Stimulated activated naive CD8-positive, alpha-beta T cell treated with anti-CD3 and anti-CD28 coated beads, Interleukin-15, Interleukin-2, amounts not matched to agents 100 ng/mL and 50 ng/mL, for 24 hours (primary cell): ENCODE measurements around the gene TMEM139.

ENCODE experiments used
- H3K27ac Mint-ChIP-seq: one replicate; pipeline ENCODE4 v1.8.0; 2021; ENCODE audit warnings: mild to moderate bottlenecking, mixed read lengths
- H3K27me3 Mint-ChIP-seq: one replicate; pipeline ENCODE4 v1.8.0; 2021; ENCODE audit warnings: mixed read lengths
- H3K36me3 Mint-ChIP-seq: one replicate; pipeline ENCODE4 v1.8.0; 2021; ENCODE audit warnings: low read depth, mixed read lengths
- H3K4me1 Mint-ChIP-seq: one replicate; pipeline ENCODE4 v1.8.0; 2021; ENCODE audit warnings: low read depth, mixed read lengths
- H3K4me3 Mint-ChIP-seq: one replicate; pipeline ENCODE4 v1.8.0; 2021; ENCODE audit warnings: mild to moderate bottlenecking, mixed read lengths
- H3K9me3 Mint-ChIP-seq: one replicate; pipeline ENCODE4 v1.8.0; 2021; ENCODE audit warnings: mixed read lengths

Gene TMEM139

DNA sequence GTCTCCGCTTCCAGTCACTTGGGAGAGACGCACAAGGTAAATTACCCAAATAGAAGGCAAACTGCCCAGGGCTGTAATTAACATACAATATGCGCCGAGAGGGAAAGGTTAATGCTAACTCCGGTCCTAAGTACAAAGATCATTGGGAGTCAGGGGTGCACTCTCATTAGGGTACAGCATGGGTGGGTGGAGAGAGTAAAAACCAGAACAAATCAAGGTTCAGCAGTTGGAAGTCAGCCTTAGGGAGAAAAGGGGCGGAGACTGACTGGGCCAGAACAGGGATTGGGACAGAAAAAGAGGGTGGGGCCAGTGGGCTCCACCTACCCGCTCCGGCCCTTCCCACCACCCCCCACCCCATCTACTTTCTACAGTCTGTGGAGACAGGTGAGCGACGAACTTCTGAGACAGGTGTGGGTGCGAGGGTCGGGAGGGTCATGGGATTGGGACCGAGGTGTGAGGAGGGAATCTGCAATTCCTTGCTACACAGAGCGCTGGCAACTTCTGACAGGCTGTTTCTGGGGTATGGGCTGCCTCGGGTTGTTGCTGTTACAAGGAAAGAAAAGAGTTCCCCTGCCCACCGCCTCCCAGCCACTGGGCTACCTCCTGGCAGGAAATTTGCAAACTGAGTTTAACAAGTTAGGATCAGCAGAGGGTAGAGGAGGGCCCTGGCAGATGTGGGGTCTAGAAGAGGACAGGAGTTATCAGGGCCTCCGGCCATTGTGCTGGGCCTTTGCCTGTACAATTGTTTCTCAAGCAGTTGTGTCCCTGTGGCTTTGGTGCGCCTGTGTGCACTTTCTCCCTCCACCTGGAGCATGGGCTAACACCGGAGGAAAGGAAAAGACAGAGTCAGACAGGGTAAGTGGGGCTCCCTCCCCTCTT is at the start of gene TMEM139:
Gene TMEM139, plus strand, starts transcription at position 368 of the 879 bp plus-strand sequence. CDS start 1,000 bp downstream, outside the sequence.
- H3K4me3 Mint-ChIP-seq: no peak within 1 kb of the TSS
- no peaks in the 10 kb centered on the region for H3K27me3 Mint-ChIP-seq
- H3K9me3 Mint-ChIP-seq: no peaks in the 10 kb centered on the region
- peaks cover 53% of the 10 kb centered on the region for H3K4me1 Mint-ChIP-seq
- H3K36me3 Mint-ChIP-seq: peaks cover 18% of the 10 kb centered on the region
- no peak within 1 kb of the TSS for H3K27ac Mint-ChIP-seq

DNA sequence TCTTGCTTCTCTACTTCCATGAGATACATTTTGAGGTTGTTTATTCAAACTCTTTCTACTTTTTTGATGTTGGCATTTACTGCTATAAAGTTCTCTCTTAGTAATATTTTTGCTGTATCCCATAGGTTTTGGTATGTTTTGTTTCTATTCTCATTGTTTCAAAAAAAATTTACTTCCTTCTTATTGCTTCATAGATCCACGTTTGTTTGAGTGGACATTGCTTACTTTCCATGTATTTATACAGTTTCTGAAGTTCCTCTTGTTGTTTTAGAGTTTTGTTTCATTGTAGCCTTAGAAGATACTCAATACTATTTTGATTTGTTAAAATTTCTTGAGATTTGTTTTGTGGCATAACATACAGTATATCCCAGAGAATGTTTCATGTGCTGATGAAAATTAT is 49.2 kb upstream of the TMEM139 start:
- Mint-ChIP-seq H3K27me3 (peaks cover 7% of the 10 kb centered on the region), H3K4me1 (peaks cover 1% of the 10 kb centered on the region), H3K27ac (no peak overlapping the region), H3K4me3 (no peak overlapping the region), H3K9me3 (peaks cover 11% of the 10 kb centered on the region), H3K36me3 (peaks cover 7% of the 10 kb centered on the region)

DNA sequence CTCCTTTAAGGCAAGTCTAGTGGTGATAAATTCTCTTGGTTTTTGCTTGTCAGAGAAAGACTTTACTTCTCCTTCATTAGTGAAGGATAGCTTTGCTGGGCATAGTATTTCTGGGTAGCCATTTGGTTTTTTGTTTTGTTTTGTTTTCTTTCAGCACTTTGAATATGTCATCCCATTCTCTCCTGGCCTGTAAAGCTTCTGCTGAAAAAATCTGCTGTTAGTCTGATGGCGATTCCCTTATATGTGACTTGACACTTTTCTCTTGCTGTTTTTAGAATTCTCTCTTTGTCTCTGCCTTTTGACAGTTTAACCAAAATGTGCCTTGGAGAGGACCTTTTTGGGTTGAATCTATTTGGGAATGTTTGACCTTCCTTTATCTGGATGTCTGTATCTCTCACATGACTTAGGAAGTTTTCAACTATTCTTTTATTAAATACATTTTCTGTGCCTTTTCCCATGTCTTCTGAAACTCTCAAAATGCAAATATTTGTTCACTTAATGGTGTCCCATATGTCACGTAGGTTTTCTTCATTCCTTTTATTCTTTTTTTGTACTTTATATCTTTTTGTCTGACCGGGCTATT is 48.3 kb upstream of the TMEM139 start:
- H3K27me3 Mint-ChIP-seq: peaks cover 7% of the 10 kb centered on the region
- no peak overlapping the region for H3K4me3 Mint-ChIP-seq
- H3K4me1 Mint-ChIP-seq: peaks cover 7% of the 10 kb centered on the region
- H3K36me3 Mint-ChIP-seq: peaks cover 7% of the 10 kb centered on the region
- H3K9me3 Mint-ChIP-seq: peaks cover 11% of the 10 kb centered on the region
- H3K27ac Mint-ChIP-seq: no peak overlapping the region

DNA sequence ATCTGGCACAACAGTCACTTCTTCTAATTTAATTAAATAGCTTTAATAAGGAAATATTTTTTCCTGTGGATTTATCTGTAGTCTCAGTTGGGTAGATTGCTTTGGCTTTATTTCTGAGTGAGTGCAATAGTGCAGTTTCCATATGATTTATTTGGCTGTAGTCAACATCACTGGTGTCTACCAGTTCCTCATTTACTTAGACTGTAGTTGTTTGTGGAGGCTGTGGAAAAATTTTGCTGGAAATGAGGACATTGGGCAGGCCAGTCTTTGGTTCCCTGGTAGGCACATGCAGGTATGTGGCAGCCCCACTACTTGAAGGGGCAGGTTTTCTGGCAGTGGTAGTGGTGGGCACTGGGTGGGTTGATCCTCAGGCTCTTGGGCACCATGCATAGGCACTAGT is 47.4 kb upstream of the TMEM139 start:
- Mint-ChIP-seq H3K9me3 (peaks cover 11% of the 10 kb centered on the region), H3K4me3 (no peak overlapping the region), H3K27me3 (peaks cover 7% of the 10 kb centered on the region), H3K27ac (no peak overlapping the region), H3K36me3 (peaks cover 7% of the 10 kb centered on the region), H3K4me1 (peaks cover 7% of the 10 kb centered on the region)

DNA sequence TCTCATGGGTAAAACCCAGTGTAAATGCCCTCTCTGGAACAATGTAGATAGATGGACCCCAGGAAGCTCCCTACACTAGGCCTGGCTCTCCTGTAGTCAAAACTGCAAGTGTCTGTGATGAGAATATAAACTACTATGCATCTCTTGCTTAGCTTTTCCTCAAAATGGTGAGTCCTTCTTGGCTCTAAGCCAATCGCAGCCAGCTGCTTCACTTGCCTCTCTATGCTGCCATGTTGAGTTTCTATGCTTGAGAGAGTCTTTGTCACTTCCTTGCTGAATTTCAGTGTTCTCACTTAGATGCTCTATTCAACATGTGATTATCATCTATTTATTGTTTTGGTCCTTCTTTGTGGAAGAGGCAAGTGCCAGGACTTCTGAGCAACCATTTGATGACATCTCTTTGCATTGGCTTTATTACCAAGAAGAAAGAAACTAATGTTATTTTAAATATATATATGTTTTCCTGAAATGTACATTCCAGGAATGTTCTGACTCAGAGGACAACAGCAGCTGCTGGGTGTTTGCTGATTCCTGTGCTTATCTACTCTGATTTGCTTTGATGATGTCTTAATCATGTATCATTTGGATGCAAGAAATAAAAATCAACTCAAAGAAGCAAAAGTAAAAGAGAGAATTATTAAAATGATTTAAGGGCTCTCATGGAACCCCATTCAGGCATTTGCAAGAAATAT is 46.3 kb upstream of the TMEM139 start:
- Mint-ChIP-seq H3K36me3 (peaks cover 7% of the 10 kb centered on the region), H3K4me3 (no peak overlapping the region), H3K9me3 (peaks cover 11% of the 10 kb centered on the region), H3K27ac (no peak overlapping the region), H3K4me1 (peaks cover 7% of the 10 kb centered on the region), H3K27me3 (peaks cover 7% of the 10 kb centered on the region)

DNA sequence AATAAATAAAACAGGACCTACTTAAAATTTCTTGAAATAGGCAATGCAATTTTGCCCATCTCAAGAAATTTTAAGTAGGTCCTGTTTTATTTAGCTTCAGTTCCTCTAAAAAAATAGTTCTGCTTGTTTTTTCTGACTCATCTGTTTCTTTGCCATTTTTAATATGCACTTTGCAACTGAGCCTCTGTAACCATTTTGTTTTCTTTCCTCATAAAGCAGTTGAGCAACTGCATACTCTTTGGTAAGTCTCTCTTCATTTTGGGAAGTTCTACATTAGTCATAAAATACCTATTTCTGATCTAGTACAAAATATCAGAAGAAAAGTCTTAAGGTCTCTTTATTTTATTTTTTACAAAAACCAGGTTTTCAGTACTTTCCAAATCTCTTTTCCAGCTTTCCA is 44.9 kb upstream of the TMEM139 start:
- H3K36me3 Mint-ChIP-seq: peaks cover 7% of the 10 kb centered on the region
- no peak overlapping the region for H3K27ac Mint-ChIP-seq
- H3K4me3 Mint-ChIP-seq: no peak overlapping the region
- H3K27me3 Mint-ChIP-seq: peaks cover 7% of the 10 kb centered on the region
- H3K4me1 Mint-ChIP-seq: peaks cover 21% of the 10 kb centered on the region
- peaks cover 11% of the 10 kb centered on the region for H3K9me3 Mint-ChIP-seq

DNA sequence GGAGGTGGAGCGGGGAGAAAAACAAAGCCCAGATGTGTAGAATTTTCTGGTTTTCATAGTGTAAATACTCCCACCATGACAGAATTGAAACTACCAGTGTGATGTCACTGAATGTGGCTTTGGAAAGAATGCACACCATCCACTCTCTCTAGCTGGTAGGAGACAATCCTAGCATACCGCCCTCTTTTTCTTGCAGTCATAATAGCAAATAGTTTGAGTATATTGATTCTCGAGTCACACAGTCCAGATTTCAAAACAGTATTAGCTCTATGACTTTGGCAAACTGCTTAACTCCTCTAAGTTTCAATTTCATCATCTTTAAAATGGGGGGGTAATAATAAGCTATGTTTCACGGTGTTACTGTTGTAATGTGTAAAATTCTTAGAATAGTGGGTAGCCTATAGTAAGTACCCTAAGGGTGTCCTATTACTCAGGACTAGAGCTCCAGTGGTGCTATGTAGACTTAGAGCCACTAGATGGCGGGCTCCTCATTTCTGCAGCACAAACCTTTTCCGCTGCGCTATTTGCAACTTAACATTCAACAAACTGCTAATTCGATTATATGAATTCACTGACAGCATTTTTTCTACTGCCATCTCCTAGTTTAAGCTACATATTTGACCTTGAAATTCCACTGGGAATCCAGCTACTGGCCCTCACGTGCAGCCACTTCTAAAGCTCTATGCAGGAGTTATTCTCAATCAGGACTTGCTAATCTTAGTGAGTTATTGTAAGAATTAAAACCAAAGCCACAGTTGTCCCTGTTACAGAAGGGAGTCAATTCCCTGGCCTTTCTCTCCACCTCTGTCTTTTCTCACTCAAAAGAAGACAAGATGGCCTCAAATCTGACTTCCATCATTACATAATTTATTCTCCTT is 44.2 kb upstream of the TMEM139 start:
- Mint-ChIP-seq H3K9me3 (peaks cover 11% of the 10 kb centered on the region), H3K27me3 (peaks cover 3% of the 10 kb centered on the region), H3K27ac (no peak overlapping the region), H3K36me3 (peaks cover 7% of the 10 kb centered on the region), H3K4me1 (peaks cover 28% of the 10 kb centered on the region), H3K4me3 (no peak overlapping the region)

DNA sequence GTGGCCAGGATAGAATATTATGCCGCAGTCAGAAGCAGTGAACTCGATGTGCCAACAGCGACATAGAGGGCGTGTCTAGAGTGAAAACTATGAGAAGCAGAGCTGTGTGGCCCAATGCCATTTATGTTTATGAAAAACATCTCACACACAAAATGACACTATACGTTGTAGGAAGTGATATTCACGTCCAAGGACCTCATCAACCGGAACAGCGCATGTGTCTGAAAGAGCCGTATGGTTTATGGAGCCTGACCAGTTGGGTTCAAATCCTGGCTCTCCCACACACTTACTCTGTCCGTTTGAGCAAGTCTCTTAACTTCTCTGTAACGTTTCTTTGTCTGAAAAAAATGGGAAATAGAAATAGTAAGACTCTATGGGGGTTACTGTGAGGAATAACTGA is 42.5 kb upstream of the TMEM139 start:
- Mint-ChIP-seq H3K27me3 (no peaks in the 10 kb centered on the region), H3K27ac (no peak overlapping the region), H3K4me3 (no peak overlapping the region), H3K9me3 (peaks cover 2% of the 10 kb centered on the region), H3K36me3 (no peaks in the 10 kb centered on the region), H3K4me1 (peaks cover 46% of the 10 kb centered on the region)

DNA sequence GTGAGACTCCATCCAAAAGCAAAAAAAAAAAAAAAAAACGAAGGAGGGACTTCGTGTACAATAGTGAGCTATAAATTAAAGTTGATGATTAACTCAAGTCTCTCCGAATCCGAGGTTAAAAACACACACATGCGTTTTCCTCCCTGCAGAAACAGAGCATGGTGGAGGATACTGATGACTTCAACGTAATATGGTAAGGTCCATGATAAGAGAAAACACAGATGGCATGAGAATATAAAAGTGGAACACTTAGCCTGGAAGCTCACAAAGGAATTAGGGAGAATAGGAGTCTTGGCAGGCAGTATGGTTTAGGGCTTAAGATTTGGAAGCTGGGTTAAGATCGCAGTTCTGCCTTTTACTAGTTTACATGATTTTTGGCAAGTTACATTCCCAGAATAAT is 41.6 kb upstream of the TMEM139 start:
- Mint-ChIP-seq H3K27ac (no peak overlapping the region), H3K36me3 (no peaks in the 10 kb centered on the region), H3K4me1 (peaks cover 49% of the 10 kb centered on the region), H3K9me3 (no peaks in the 10 kb centered on the region), H3K4me3 (no peak overlapping the region), H3K27me3 (no peaks in the 10 kb centered on the region)

DNA sequence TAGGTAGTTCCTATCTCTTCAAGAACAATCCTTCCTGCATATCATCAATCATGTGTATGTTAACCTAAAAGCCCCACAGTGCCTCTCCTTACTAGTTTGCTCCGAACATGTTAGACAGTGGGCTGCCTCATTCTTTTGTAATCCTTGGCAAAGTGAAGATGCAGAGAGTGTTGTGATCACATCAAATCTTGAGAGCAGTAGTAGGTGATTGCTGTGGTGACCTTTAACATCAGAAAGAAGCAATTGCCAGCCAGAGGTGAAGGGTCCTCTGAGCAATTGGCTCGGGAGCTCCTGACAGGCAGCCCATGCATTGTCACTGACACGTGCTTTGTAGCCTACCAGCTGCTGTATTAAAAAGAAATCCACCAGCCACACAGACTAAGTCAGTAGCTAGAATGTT is 41.1 kb upstream of the TMEM139 start:
- peaks cover 52% of the 10 kb centered on the region for H3K4me1 Mint-ChIP-seq
- H3K9me3 Mint-ChIP-seq: no peaks in the 10 kb centered on the region
- H3K27ac Mint-ChIP-seq: no peak overlapping the region
- H3K36me3 Mint-ChIP-seq: no peaks in the 10 kb centered on the region
- H3K27me3 Mint-ChIP-seq: no peaks in the 10 kb centered on the region
- H3K4me3 Mint-ChIP-seq: no peak overlapping the region

DNA sequence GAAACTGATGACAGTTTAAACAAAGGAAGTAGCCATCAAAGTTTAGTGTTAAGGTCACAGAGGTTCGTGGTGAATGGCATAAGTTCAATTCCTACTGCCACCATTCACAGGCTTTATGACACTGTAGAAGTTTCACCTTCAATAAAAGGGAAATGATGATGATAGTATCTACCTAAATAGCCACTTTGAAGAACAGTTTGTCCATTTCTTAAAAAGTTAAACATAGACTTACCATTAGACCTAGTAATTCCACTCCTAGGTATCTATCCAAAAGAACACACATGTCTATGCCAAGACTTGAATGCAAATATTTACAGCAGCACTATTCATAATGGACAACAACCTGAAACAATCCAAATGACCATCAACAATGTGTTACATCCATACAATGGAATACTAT is 40.4 kb upstream of the TMEM139 start:
- Mint-ChIP-seq H3K4me3 (no peak overlapping the region), H3K36me3 (no peaks in the 10 kb centered on the region), H3K27me3 (no peaks in the 10 kb centered on the region), H3K4me1 (peaks cover 56% of the 10 kb centered on the region), H3K9me3 (no peaks in the 10 kb centered on the region), H3K27ac (no peak overlapping the region)

DNA sequence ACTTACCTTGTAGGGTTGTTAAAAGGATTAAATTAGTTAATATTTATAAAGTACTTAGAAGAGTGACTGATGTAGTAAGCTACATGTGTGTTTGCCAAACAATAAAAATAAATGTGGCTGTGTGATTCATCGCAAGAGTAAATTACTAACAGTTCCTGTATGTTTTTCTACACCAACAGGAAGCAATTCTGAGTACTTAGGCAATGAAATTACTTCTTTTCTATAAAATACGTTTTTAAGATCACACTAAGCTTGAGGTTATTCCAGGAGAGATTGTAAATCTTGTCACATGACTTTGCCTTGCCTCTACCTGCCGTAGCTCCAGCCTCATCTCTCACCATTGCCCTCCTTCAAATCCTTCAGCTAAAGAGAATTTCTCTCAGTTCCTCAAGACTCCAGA is 39.6 kb upstream of the TMEM139 start:
- no peaks in the 10 kb centered on the region for H3K36me3 Mint-ChIP-seq
- H3K9me3 Mint-ChIP-seq: peaks cover 6% of the 10 kb centered on the region
- no peaks in the 10 kb centered on the region for H3K27me3 Mint-ChIP-seq
- H3K4me1 Mint-ChIP-seq: peaks cover 64% of the 10 kb centered on the region
- H3K27ac Mint-ChIP-seq: peak overlapping the region; percentile 29
- H3K4me3 Mint-ChIP-seq: no peak overlapping the region

DNA sequence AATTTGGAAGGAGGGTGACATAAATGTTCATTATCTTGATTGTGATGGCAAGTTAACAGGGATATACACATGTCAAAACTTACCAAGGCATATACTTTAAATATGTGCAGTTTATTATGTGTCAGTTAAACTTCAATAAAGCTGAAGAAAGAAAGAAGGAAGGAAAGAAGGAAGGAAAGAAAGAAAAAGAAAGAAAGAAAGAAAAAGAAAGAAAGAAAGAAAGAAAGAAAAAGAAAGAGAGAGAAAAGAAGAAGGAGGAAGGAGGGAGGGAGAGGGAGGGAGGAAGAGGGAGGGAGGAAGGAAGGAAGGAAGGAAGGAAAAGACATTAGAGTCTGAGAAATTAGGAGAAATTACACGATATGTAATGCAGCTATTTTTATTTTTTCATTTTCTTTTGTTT is 37.4 kb upstream of the TMEM139 start:
- Mint-ChIP-seq H3K4me1 (peaks cover 79% of the 10 kb centered on the region), H3K27me3 (no peaks in the 10 kb centered on the region), H3K27ac (no peak overlapping the region), H3K9me3 (peaks cover 6% of the 10 kb centered on the region), H3K36me3 (peaks cover 8% of the 10 kb centered on the region), H3K4me3 (no peak overlapping the region)

DNA sequence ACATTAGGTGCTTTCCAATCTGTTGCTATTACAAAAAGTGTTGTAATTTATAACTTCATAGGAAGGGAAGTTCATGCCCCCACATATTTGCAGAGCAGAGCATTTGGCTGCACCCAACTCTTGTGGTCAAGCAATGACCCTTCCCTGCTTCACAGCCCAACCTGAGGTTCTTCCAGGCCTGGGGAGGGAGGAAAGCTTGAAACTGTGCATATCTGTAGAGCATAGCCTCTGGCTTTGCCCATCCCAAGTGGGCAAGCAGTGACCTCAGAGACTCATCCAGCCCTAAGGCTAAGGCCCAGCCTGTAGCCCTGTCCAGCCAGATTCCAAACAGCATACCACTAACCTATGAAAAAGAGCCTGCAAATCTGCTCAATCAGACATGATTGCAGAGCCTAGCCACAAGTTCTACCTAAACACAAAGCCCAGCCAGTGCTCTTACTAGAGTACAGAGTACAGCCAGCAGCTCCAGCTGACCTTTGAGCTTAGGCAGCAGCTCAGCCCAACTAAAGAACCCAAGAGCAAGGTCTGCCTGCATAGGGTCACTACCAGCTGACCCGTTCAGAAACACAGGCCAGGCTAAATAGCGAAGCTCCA is 35.9 kb upstream of the TMEM139 start:
- Mint-ChIP-seq H3K4me1 (peaks cover 76% of the 10 kb centered on the region), H3K4me3 (no peak overlapping the region), H3K27ac (no peak overlapping the region), H3K36me3 (peaks cover 12% of the 10 kb centered on the region), H3K27me3 (no peaks in the 10 kb centered on the region), H3K9me3 (peaks cover 6% of the 10 kb centered on the region)
